CD4-positive, alpha-beta memory T cell (primary cell): ENCODE measurements around the gene STK32C. TPM values are rescaled to one million over a fixed set of nuclear protein-coding genes. Genes with fewer than 3 reads are reported as not detected.

Experiments used
- CTCF ChIA-PET: fragments of 350-600 bp; sonication (Branson Sonifier 250); formaldehyde crosslinking; loops from one replicate; lab custom pipeline; 2021; ENCODE audit warnings: inconsistent platforms; ENCODE audit not compliant: partially characterized antibody; lab: Charles Lee
- POLR2A ChIA-PET: fragments of 350-600 bp; sonication (Branson Sonifier 250); formaldehyde crosslinking; loops from one replicate; lab custom pipeline; 2021; ENCODE audit not compliant: partially characterized antibody; lab: Charles Lee
- DNase-seq, 5 donors: peaks; one replicate each; pipeline versions ENCODE4 v3.0.0 to v3.0.0-alpha.2; 2020 to 2022; ENCODE audit warnings: mixed read lengths in 1 of 5
- H3K27ac ChIP-seq: one replicate; pipeline ENCODE4 v1.7.0; 2013; ENCODE audit warnings: low read depth, low read length
- H3K27me3 ChIP-seq: 2 replicates; pipeline ENCODE4 v1.7.0; 2013; ENCODE audit warnings: mild to moderate bottlenecking, low read length, moderate library complexity; ENCODE audit not compliant: insufficient read depth
- H3K36me3 ChIP-seq: 2 replicates; pipeline ENCODE4 v1.7.0; 2013; ENCODE audit warnings: mild to moderate bottlenecking, low read length, moderate library complexity; ENCODE audit not compliant: insufficient read depth
- H3K4me1 ChIP-seq: 2 replicates; pipeline ENCODE4 v1.7.0; 2013; ENCODE audit warnings: mild to moderate bottlenecking, low read length, moderate library complexity; ENCODE audit not compliant: insufficient read depth
- H3K4me3 ChIP-seq, 2 donors: one replicate each; pipeline ENCODE4 v1.7.0; 2013; ENCODE audit warnings: low read length in 2 of 2, mild to moderate bottlenecking in 1 of 2
- H3K9me3 ChIP-seq, 2 donors: one replicate each; pipeline ENCODE4 v1.7.0; 2013; ENCODE audit warnings: low read length in 2 of 2, control low read depth in 1 of 2; ENCODE audit not compliant: control insufficient read depth in 1 of 2
- H3K27ac Mint-ChIP-seq, 7 donors: one replicate each; pipeline ENCODE4 v1.8.0; 2020 to 2021; ENCODE audit warnings: mixed read lengths in 7 of 7, mild to moderate bottlenecking in 6 of 7, inconsistent platforms in 3 of 7, moderate library complexity in 3 of 7
- H3K27me3 Mint-ChIP-seq, 2 donors: one replicate each; pipeline ENCODE4 v1.8.0; 2020 to 2021; ENCODE audit warnings: mixed read lengths in 2 of 2
- H3K36me3 Mint-ChIP-seq, 2 donors: one replicate each; pipeline ENCODE4 v1.8.0; 2020 to 2021; ENCODE audit warnings: mixed read lengths in 2 of 2, inconsistent platforms in 1 of 2, mild to moderate bottlenecking in 1 of 2
- H3K4me1 Mint-ChIP-seq, 4 donors: one replicate each; pipeline ENCODE4 v1.8.0; 2020 to 2021; ENCODE audit warnings: mixed read lengths in 4 of 4, mild to moderate bottlenecking in 1 of 4
- H3K4me3 Mint-ChIP-seq, 8 donors: one replicate each; pipeline ENCODE4 v1.8.0; 2020 to 2021; ENCODE audit warnings: mixed read lengths in 8 of 8, mild to moderate bottlenecking in 7 of 8, moderate library complexity in 6 of 8, inconsistent platforms in 3 of 8
- H3K9me3 Mint-ChIP-seq, 8 donors: one replicate each; pipeline ENCODE4 v1.8.0; 2020 to 2021; ENCODE audit warnings: mixed read lengths in 8 of 8, mild to moderate bottlenecking in 5 of 8, inconsistent platforms in 3 of 8, moderate library complexity in 1 of 8
- intact Hi-C: fragments of 100-400 bp; cut with micrococcal nuclease; formaldehyde crosslinking; loops from one replicate; pipeline ENCODE4 v1.15.1; 2023
- polyA plus RNA-seq, 2 donors: library from polyadenylated mRNA; unstranded; fragments of 300-500 nt; fragmentation: Illumina TruSeq; gene quantifications; one replicate each; pipeline ENCODE4 v1.2.3, GENCODE V29; 2021
- total RNA-seq, 2 experiments: library from RNA; stranded (reverse); gene quantifications; one replicate each; pipeline ENCODE4 v1.2.3, GENCODE V29; 2021

The STK32C gene
- total and polyA plus RNA-seq, 4 experiments from 2014 or later: 7.5 to 14.7 (median 10.6) TPM

GRCh38 chr10:132228616-132229015 lies 79.1 kb downstream of the STK32C start:
- intact Hi-C loops: no loop called here
- H3K4me1 ChIP-seq: peaks cover 16% of the 10 kb centered on the region
- POLR2A ChIA-PET: no interaction called here

DNA sequence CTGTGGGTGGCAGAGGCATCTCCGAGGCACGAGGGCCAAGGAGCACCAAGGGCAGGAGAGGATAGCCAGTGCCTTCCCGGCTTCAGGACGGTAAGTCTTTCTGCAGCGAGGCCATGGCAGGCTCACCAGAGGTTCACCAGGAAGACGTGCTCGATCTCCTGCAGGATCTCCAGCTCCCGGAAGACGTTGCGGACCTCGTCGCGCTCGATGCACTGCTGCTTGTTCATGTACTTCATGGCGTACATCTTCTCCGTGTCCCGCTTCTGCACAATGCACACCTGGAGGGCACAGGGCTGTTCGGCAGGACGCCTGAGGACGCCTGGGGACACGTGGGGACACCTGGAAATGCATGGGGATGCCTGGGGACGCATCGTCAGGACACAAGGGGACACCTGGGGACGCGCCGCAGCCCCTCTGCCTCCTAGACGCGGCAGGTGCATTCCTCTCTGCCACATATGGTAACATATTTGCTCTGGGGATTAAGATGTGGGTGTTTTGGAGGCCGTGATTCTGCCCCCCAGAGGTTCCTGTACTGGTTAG lies 79.8 kb downstream of the STK32C start:
- intact Hi-C loops: no loop called here

More at GRCh38 chr10:132228616-132229015, 79.1 kb downstream of the STK32C start:
- Mint-ChIP-seq H3K27me3 (no peaks in the 10 kb centered on the region), H3K4me1 (peaks cover 9 to 18% (median 12%) of the 10 kb centered on the region in 4 donors), H3K36me3 (peaks cover 3 to 4% of the 10 kb centered on the region in 2 donors), H3K9me3 (no peaks in the 10 kb centered on the region), H3K27ac (peak overlapping the region in 1 of 7 donors; percentile 81), H3K4me3 (peak overlapping the region in 2 of 8 donors; percentile 29 to 42)
- Histone ChIP-seq H3K36me3 (no peaks in the 10 kb centered on the region), H3K4me3 (no peak overlapping the region), H3K27me3 (no peaks in the 10 kb centered on the region), H3K27ac (no peak overlapping the region), H3K9me3 (no peaks in the 10 kb centered on the region)
- DNase-seq: no peak
- CTCF ChIA-PET: no interaction called here

GRCh38 chr10:132226586-132227405 lies 81.0 kb downstream of the STK32C start:
- Mint-ChIP-seq H3K9me3 (no peaks in the 10 kb centered on the region), H3K4me1 (peaks cover 7 to 21% (median 10%) of the 10 kb centered on the region in 4 donors), H3K36me3 (peaks cover 3 to 4% of the 10 kb centered on the region in 2 donors), H3K27ac (peak overlapping the region in 2 of 7 donors; percentile 28 to 43), H3K27me3 (no peaks in the 10 kb centered on the region), H3K4me3 (no peak overlapping the region)
- no peaks in the 10 kb centered on the region for H3K9me3 ChIP-seq
- peaks cover 4% of the 10 kb centered on the region for H3K4me1 ChIP-seq
- CTCF ChIA-PET: no interaction called here
- no peak overlapping the region for H3K27ac ChIP-seq
- POLR2A ChIA-PET: no interaction called here
- H3K27me3 ChIP-seq: no peaks in the 10 kb centered on the region
- DNase-seq: no peak
- no peak overlapping the region for H3K4me3 ChIP-seq
- no peaks in the 10 kb centered on the region for H3K36me3 ChIP-seq
- intact Hi-C loops: no loop called here

More for the DNA sequence above, 79.8 kb downstream of the STK32C start:
- ChIA-PET POLR2A (no interaction called here), CTCF (no interaction called here)
- Mint-ChIP-seq H3K9me3 (no peaks in the 10 kb centered on the region), H3K4me3 (no peak overlapping the region), H3K27me3 (no peaks in the 10 kb centered on the region), H3K36me3 (peaks cover 3 to 4% of the 10 kb centered on the region in 2 donors), H3K4me1 (peaks cover 9 to 21% (median 12%) of the 10 kb centered on the region in 4 donors), H3K27ac (peak overlapping the region in 1 of 7 donors; percentile 24)
- H3K27me3 ChIP-seq: no peaks in the 10 kb centered on the region
- H3K9me3 ChIP-seq: no peaks in the 10 kb centered on the region
- peaks cover 15% of the 10 kb centered on the region for H3K4me1 ChIP-seq
- DNase-seq: no peak
- no peaks in the 10 kb centered on the region for H3K36me3 ChIP-seq
- H3K27ac ChIP-seq: no peak overlapping the region
- H3K4me3 ChIP-seq: no peak overlapping the region

- Histone ChIP-seq H3K36me3 (no peaks in the 10 kb centered on the region), H3K4me1 (peaks cover 4% of the 10 kb centered on the region), H3K27me3 (no peaks in the 10 kb centered on the region), H3K27ac (no peak overlapping the region), H3K9me3 (no peaks in the 10 kb centered on the region), H3K4me3 (no peak overlapping the region)
- no peaks in the 10 kb centered on the region for H3K9me3 Mint-ChIP-seq
- peaks cover 6 to 15% (median 9%) of the 10 kb centered on the region in 4 donors for H3K4me1 Mint-ChIP-seq
- intact Hi-C loops: no loop called here
- DNase-seq: no peak
- peaks cover 3 to 4% of the 10 kb centered on the region in 2 donors for H3K36me3 Mint-ChIP-seq
- peak overlapping the region in 2 of 7 donors; percentile 8 to 30 for H3K27ac Mint-ChIP-seq
- ChIA-PET CTCF (no interaction called here), POLR2A (no interaction called here)
- H3K4me3 Mint-ChIP-seq: no peak overlapping the region
- no peaks in the 10 kb centered on the region for H3K27me3 Mint-ChIP-seq
Measured at GRCh38 chr10:132225849-132226205, 81.9 kb downstream of the STK32C start.

DNA sequence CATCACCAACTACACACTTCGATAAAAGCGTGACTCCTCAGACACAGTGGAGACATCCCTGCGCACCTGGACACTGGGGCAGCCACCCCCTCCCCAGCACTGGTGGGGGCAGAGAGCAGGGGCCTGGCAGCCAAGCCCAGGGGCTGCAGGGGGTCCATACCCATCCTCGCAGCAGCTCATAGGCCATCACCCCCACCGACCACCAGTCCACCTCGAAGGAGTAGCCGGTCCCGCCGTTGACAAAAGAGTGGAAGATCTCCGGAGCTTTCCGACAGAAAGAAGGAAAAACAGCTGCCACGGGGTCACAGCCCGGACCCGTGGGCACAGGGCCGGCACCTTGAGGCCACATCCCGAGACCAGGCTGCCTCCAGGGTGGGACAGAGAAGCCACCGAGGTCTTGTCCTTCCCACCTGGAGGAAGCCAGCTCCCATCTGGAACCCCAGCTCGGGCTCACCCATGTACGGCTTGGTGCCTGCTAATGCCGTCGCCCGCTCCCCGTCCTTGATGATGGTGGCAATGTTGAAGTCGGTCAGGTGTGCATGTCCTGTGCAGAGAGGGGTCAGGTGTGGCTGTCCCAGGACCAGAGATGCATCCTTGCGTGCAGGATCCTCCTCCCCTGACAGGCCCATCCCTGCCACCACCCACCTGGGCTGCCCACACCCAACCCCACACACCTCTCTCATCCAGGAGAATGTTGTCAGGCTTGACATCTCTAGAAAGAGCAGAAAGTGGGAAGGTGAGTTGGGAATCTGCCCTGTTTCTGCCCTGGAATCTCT lies 82.5 kb downstream of the STK32C start:
- Mint-ChIP-seq H3K9me3 (no peaks in the 10 kb centered on the region), H3K4me1 (peaks cover 6 to 13% (median 9%) of the 10 kb centered on the region in 4 donors), H3K36me3 (peaks cover 3 to 4% of the 10 kb centered on the region in 2 donors), H3K4me3 (no peak overlapping the region), H3K27ac (no peak overlapping the region), H3K27me3 (no peaks in the 10 kb centered on the region)
- ChIA-PET POLR2A (no interaction called here), CTCF (no interaction called here)
- intact Hi-C loops: no loop called here
- Histone ChIP-seq H3K36me3 (no peaks in the 10 kb centered on the region), H3K27ac (no peak overlapping the region), H3K4me3 (no peak overlapping the region), H3K27me3 (no peaks in the 10 kb centered on the region), H3K9me3 (no peaks in the 10 kb centered on the region), H3K4me1 (peaks cover 4% of the 10 kb centered on the region)
- no peak for DNase-seq

DNA sequence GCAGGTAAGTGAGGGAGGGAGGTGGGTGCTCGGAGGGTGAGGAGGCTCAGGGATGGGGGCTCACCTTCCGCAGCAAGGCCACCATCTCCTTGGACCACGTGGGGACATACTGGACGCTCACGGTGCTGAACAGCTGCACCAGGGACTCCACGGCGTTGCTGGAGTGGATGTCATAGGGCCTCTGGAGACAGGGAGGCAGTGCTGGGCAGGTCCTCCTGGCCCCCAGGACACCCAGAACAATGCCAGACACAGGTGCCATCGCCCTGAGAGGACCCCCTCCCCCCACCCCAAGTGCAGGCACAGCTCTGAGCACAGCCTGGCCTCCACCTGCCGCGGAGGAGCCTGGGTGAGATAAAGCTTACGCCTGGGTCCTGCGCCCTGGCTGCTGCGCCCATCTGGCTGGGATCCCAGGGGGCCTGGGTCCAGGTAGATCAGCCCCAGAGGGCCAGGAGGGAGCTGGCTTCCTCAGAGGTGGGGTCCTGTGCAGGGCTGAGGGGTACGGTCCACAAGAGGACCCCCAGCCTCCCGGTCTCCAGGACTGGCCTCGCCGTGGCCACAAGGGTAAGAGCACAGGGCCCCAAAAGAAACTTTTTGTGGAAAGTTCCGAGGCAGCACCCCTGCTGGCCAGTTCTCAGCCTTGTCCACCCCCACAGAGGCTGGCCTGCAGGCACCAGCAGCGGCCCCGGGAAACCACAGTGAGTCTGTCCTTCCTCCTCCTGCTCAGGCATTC lies 83.2 kb downstream of the STK32C start:
- Histone ChIP-seq H3K36me3 (no peaks in the 10 kb centered on the region), H3K4me3 (no peak overlapping the region), H3K4me1 (peaks cover 1% of the 10 kb centered on the region), H3K27me3 (no peaks in the 10 kb centered on the region), H3K27ac (no peak overlapping the region), H3K9me3 (no peaks in the 10 kb centered on the region)
- Mint-ChIP-seq H3K27me3 (no peaks in the 10 kb centered on the region), H3K9me3 (no peaks in the 10 kb centered on the region), H3K36me3 (peaks cover 3 to 4% of the 10 kb centered on the region in 2 donors), H3K4me1 (peaks cover 3 to 7% (median 4%) of the 10 kb centered on the region in 4 donors), H3K27ac (no peak overlapping the region), H3K4me3 (no peak overlapping the region)
- ChIA-PET POLR2A (no interaction called here), CTCF (interaction anchor here (1.3 kb wide), 1 partner anchor 127 kb away, joined by 3 read pairs; no protein-coding TSS in a partner anchor)
- intact Hi-C loops: no loop called here
- no peak for DNase-seq
